ENCODE measurements around the gene RAB8B. TPM values are rescaled to one million over a fixed set of nuclear protein-coding genes. Genes with fewer than 3 reads are reported as not detected.

RAB8B gene
- 10 to 100 TPM in 2 of 9 donors, 1 to 10 TPM in 7; 6.3 to 32.6 (median 8.4) TPM for total RNA-seq
- polyA plus RNA-seq: 1 to 10 TPM; 2.5 to 6.2 TPM
- long read RNA-seq, donor 1, full-length matches to known transcripts: 12 of 12 reads
- long read RNA-seq, donor 1, partial matches to known transcripts: 0 of 12 reads
- long read RNA-seq, donor 1, other reads (novel, unspliced or antisense): 0 of 12 reads
- long read RNA-seq, donor 2, full-length matches to known transcripts: 4 of 5 reads
- long read RNA-seq, donor 2, partial matches to known transcripts: 0 of 5 reads
- long read RNA-seq, donor 2, other reads (novel, unspliced or antisense): 1 of 5 reads
- long read RNA-seq, donor 3, full-length matches to known transcripts: 6 of 7 reads
- long read RNA-seq, donor 3, partial matches to known transcripts: 1 of 7 reads
- long read RNA-seq, donor 3, other reads (novel, unspliced or antisense): 0 of 7 reads

- ATAC-seq: peak; percentile 98 to 100 (median 99)
- peak within 1 kb of the TSS; percentile 51 to 88 (median 73) for H3K4me3 ChIP-seq
- no peaks in the 10 kb centered on the region for H3K27me3 ChIP-seq
- TF ChIP-seq POLR2A (IDR thresholded peaks at IDR 0.05): peak; percentile 42 to 73
- TF ChIP-seq, protein P1, sequence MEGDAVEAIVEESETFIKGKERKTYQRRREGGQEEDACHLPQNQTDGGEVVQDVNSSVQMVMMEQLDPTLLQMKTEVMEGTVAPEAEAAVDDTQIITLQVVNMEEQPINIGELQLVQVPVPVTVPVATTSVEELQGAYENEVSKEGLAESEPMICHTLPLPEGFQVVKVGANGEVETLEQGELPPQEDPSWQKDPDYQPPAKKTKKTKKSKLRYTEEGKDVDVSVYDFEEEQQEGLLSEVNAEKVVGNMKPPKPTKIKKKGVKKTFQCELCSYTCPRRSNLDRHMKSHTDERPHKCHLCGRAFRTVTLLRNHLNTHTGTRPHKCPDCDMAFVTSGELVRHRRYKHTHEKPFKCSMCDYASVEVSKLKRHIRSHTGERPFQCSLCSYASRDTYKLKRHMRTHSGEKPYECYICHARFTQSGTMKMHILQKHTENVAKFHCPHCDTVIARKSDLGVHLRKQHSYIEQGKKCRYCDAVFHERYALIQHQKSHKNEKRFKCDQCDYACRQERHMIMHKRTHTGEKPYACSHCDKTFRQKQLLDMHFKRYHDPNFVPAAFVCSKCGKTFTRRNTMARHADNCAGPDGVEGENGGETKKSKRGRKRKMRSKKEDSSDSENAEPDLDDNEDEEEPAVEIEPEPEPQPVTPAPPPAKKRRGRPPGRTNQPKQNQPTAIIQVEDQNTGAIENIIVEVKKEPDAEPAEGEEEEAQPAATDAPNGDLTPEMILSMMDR (IDR thresholded peaks at IDR 0.05): peak in 2 of 12 donors; percentile 2 to 6
- DNase-seq: peak; percentile 98 to 100 (median 99)
- peak within 1 kb of the TSS; percentile 19 to 90 (median 77) for H3K27ac ChIP-seq
- 0 to 1% (median 0%) methylated on average over 45 to 77 of the region's 77 CpGs for WGBS, 4 donors
- H3K36me3 ChIP-seq: no peaks in the 10 kb centered on the region
- H3K4me1 ChIP-seq: peaks cover 0 to 47% (median 15%) of the 10 kb centered on the region in 12 donors
- intact Hi-C loops (cut with DNase I): loop anchor here in 6 of 10 donors (2.0 to 10.0 kb wide), 6 partner anchors 32 to 216 kb away; partner anchors contain the start of genes APH1B (in 2 of the 6), RPS27L (in 2 of the 6) and LACTB (in 1 of the 6)
- H3K9me3 ChIP-seq: no peaks in the 10 kb centered on the region
Measured at GRCh38 chr15:63188926-63189871, at the start of gene RAB8B. Gene RAB8B, plus strand, starts transcription at chr15:63189606. Its CDS starts 19 bp downstream, at chr15:63189625.

GRCh38 chr15:63140936-63141335, 48.5 kb upstream of the RAB8B start:
- no peak for TF ChIP-seq POLR2A (IDR thresholded peaks at IDR 0.05)
- TF ChIP-seq, protein P1 (IDR thresholded peaks at IDR 0.05): no peak
- no peaks in the 10 kb centered on the region for H3K9me3 ChIP-seq
- DNase-seq (no peak), ATAC-seq (no peak)
- no peak overlapping the region for H3K27ac ChIP-seq
- intact Hi-C loops (cut with DNase I): no loop called here
- peaks cover 0 to 38% (median 17%) of the 10 kb centered on the region in 9 donors for H3K36me3 ChIP-seq
- H3K27me3 ChIP-seq: no peaks in the 10 kb centered on the region
- H3K4me3 ChIP-seq: no peak overlapping the region
- 94 to 99% (median 96%) methylated on average over 2 of the region's 2 CpGs for WGBS, 4 donors
- peaks cover 0 to 10% (median 0%) of the 10 kb centered on the region in 12 donors for H3K4me1 ChIP-seq

- TF ChIP-seq, protein P1 (IDR thresholded peaks at IDR 0.05): no peak
- no peak for TF ChIP-seq POLR2A (IDR thresholded peaks at IDR 0.05)
- DNase-seq: no peak
- no peak overlapping the region for H3K4me3 ChIP-seq
- H3K9me3 ChIP-seq: no peaks in the 10 kb centered on the region
- 93 to 100% (median 96%) methylated on average over 2 of the region's 2 CpGs for WGBS, 4 donors
- intact Hi-C loops (cut with DNase I): no loop called here
- H3K4me1 ChIP-seq: peaks cover 0 to 6% (median 2%) of the 10 kb centered on the region in 12 donors
- H3K36me3 ChIP-seq: peaks cover 0 to 75% (median 46%) of the 10 kb centered on the region in 9 donors
- no peaks in the 10 kb centered on the region for H3K27me3 ChIP-seq
- no peak for ATAC-seq
- no peak overlapping the region for H3K27ac ChIP-seq
Measured at GRCh38 chr15:63145426-63145825, 44.0 kb upstream of the RAB8B start.

Measured in heart left ventricle (tissue), 16 donors.